A549 treated with DMSO at 1 μM for 4 hours (cell line): Measurements from ENCODE around the gene TNRC18. TPM values are rescaled to one million over a fixed set of nuclear protein-coding genes. Genes with fewer than 3 reads are reported as not detected.

Source experiments
- total RNA-seq: library from RNA; stranded (reverse); fragments of 200-300 nt; extraction: Qiagen RNA extraction; gene quantifications from 5 replicates; pipeline ENCODE4 v1.2.3, GENCODE V29; 2022; ENCODE audit warnings: low read depth

The TNRC18 gene, protein sequence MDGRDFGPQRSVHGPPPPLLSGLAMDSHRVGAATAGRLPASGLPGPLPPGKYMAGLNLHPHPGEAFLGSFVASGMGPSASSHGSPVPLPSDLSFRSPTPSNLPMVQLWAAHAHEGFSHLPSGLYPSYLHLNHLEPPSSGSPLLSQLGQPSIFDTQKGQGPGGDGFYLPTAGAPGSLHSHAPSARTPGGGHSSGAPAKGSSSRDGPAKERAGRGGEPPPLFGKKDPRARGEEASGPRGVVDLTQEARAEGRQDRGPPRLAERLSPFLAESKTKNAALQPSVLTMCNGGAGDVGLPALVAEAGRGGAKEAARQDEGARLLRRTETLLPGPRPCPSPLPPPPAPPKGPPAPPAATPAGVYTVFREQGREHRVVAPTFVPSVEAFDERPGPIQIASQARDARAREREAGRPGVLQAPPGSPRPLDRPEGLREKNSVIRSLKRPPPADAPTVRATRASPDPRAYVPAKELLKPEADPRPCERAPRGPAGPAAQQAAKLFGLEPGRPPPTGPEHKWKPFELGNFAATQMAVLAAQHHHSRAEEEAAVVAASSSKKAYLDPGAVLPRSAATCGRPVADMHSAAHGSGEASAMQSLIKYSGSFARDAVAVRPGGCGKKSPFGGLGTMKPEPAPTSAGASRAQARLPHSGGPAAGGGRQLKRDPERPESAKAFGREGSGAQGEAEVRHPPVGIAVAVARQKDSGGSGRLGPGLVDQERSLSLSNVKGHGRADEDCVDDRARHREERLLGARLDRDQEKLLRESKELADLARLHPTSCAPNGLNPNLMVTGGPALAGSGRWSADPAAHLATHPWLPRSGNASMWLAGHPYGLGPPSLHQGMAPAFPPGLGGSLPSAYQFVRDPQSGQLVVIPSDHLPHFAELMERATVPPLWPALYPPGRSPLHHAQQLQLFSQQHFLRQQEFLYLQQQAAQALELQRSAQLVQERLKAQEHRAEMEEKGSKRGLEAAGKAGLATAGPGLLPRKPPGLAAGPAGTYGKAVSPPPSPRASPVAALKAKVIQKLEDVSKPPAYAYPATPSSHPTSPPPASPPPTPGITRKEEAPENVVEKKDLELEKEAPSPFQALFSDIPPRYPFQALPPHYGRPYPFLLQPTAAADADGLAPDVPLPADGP (N-terminal part only)
- total RNA-seq: 39.4 to 53.2 TPM (median 45.6 TPM) in 5 replicates

DNA sequence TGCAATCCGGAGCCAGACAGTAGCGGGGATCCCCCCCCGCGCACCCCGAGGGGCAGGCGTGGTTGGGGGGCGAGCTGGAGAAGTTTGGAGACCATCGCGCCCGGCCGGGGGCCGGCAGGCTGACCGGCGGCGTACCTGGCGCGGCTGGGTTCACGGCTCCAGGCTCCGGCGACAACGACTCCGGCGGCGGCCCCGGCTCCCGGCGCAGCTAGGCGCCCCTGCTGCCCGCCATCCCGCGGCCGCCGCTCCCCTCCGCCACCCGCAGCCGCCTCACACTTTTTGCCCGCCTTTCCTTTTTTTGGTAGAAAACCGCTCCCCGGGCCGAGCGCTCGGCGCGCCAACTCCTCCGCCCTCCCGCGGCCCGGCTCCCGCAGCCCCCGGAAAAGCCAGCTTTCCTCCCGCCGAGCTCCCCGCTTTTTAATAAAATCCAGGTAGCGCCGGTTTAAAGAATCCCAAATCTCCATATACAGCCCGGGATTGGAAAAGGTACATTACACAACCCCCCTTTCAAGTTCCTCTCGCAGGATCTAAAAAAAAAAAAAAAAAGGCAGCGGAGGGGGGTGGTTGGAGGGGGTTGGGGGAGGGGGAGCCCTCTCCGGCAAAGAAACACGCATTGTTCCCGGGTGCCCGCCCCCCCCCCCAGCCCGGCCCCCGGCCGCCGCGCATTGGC is at the start of gene TNRC18:
Gene TNRC18 (minus strand): TSS at position 529 of the 670 bp plus-strand sequence. CDS start 2,588 bp downstream, outside the sequence.

DNA sequence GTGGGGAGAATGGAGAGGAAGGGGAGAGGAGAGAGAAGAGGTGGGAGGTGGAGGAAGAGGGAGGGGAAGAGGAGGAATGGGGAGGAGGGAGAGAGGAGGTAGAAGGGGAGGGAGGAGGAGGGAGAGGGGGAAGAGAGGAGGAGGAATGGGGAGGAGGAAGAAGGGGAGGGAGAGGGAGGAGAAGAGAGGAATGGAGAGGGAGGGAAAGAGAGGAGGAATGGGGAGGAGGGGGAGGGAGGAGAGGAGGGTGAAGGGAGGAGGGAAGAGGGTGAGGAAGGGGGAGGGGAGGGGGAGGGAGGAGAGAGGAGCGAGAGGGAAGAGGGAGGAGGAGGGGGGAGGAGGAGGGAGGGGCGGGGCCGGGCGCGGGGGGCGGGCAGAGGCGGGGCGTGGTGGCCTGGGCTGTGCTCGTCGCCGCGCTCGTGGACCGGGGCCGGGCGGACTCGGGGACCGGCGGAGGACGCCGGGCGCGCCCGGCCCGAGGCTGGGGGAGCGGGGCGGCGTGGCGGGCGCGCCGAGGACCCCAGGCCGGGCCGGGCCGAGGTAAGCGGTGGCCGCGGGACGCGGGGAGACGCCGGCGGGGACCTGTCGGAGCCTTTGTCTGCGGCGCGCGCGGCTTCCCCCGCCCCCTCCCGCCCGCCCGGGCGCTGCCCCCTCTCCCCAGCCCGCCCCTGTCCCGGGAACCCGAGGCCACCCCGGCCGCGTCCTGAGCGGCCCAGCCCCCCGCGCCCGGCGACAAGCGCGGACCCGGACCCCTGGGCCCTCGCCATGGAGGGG is 140.9 kb downstream of the TNRC18 start, which contains the start of gene SLC29A4:
Gene SLC29A4 (plus strand): TSS at position 401 of the 774 bp plus-strand sequence. CDS start 4,874 bp downstream, outside the sequence.

Other genes starting within 250 kb of the TNRC18 start
- 42.7 to 58.2 TPM (median 54.2 TPM) in 5 replicates for gene WIPI2, start 233.6 kb downstream of the TNRC18 start, total RNA-seq
- gene SLC29A4, start 140.9 kb downstream of the TNRC18 start, total RNA-seq: 11.2 to 14.7 TPM (median 11.7 TPM) in 5 replicates
- 8.4 to 12.7 TPM (median 12.5 TPM) in 5 replicates for gene FBXL18, start 90.0 kb upstream of the TNRC18 start, total RNA-seq
- 3,690 to 4,472 TPM (median 3,874 TPM) in 5 replicates for gene ACTB, start 106.8 kb upstream of the TNRC18 start, total RNA-seq
- 233 to 319 TPM (median 272 TPM) in 5 replicates for gene FSCN1, start 169.0 kb upstream of the TNRC18 start, total RNA-seq